ENCODE data around the gene S1PR5.

Gene S1PR5

DNA sequence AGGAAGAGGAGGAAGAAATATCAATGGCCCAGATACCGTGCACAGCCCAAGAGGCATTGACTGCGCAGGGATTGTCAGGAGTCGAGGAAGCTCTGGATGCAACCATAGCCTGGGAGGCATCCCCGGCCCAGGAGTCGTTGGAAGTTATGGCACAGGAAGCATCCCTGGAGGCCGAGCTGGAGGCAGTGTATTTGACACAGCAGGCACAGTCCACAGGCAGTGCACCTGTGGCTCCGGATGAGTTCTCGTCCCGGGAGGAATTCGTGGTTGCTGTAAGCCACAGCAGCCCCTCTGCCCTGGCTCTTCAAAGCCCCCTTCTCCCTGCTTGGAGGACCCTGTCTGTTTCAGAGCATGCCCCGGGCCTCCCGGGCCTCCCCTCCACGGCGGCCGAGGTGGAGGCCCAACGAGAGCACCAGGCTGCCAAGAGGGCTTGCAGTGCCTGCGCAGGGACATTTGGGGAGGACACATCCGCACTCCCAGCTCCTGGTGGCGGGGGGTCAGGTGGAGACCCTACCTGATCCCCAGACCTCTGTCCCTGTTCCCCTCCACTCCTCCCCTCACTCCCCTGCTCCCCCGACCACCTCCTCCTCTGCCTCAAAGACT is 50.0 kb downstream of the S1PR5 start:
- no peaks in the 10 kb centered on the region for H3K27me3 ChIP-seq (ENCODE audit: insufficient read depth, low read depth, severe bottlenecking)
- H3K9me3 ChIP-seq (ENCODE audit: severe bottlenecking), result no peaks in the 10 kb centered on the region
- H3K36me3 ChIP-seq, result peaks cover 18% of the 10 kb centered on the region
- H3K4me3 ChIP-seq (ENCODE audit: low read depth, low read length), result no peak overlapping the region
- TF ChIP-seq, protein P1, sequence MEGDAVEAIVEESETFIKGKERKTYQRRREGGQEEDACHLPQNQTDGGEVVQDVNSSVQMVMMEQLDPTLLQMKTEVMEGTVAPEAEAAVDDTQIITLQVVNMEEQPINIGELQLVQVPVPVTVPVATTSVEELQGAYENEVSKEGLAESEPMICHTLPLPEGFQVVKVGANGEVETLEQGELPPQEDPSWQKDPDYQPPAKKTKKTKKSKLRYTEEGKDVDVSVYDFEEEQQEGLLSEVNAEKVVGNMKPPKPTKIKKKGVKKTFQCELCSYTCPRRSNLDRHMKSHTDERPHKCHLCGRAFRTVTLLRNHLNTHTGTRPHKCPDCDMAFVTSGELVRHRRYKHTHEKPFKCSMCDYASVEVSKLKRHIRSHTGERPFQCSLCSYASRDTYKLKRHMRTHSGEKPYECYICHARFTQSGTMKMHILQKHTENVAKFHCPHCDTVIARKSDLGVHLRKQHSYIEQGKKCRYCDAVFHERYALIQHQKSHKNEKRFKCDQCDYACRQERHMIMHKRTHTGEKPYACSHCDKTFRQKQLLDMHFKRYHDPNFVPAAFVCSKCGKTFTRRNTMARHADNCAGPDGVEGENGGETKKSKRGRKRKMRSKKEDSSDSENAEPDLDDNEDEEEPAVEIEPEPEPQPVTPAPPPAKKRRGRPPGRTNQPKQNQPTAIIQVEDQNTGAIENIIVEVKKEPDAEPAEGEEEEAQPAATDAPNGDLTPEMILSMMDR (IDR thresholded peaks at IDR 0.05; ENCODE audit: low read depth, low read length), result no peak
- no peak overlapping the region for H3K27ac ChIP-seq
- DNase-seq, result no peak

DNA sequence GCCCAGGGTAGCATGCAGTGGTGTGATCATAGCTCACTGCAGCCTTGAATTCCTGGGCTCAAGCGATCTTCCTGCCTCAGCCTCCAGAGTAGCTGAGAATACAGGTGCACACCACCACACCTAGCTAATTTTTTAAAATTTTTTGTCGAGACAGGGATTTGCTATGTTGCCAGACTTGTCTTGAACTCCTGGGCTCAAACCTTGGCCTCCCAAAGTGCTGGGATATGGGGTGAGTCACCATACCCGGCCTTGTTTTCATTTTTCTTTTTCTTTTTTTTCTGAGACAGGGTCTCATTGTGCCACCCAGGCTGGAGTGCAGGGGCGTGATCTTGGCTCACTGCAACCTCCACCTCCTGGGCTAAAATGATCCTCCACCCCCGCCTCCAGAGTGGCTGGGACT is 52.8 kb downstream of the S1PR5 start:
- Histone ChIP-seq H3K4me3 (ENCODE audit: low read depth, low read length) (no peak overlapping the region), H3K27ac (no peak overlapping the region), H3K36me3 (peaks cover 18% of the 10 kb centered on the region), H3K27me3 (ENCODE audit: insufficient read depth, low read depth, severe bottlenecking) (no peaks in the 10 kb centered on the region), H3K9me3 (ENCODE audit: severe bottlenecking) (no peaks in the 10 kb centered on the region)
- DNase-seq, result no peak
- TF ChIP-seq, protein P1 (IDR thresholded peaks at IDR 0.05; ENCODE audit: low read depth, low read length), result no peak
